Endothelial cell of umbilical vein (primary cell): ENCODE measurements around the gene TTC9B. TPM values are rescaled to one million over a fixed set of nuclear protein-coding genes. Genes with fewer than 3 reads are reported as not detected.

Source experiments
- BruUV-seq: library from RNA; stranded (reverse); fragments of 400-500 nt; replicated peaks from 2 replicates; lab custom pipeline; 2021; lab: Mats Ljungman, UMichigan
- CTCF ChIA-PET: fragments of 300-600, 350-600 bp; sonication (Branson Sonifier 250); formaldehyde crosslinking; loops from one replicate; lab custom pipeline; 2021; ENCODE audit warnings: antibody characterized with exemption, inconsistent platforms; lab: Charles Lee
- POLR2A ChIA-PET: fragments of 300-600, 350-600 bp; sonication (Branson Sonifier 250); formaldehyde crosslinking; loops from one replicate; lab custom pipeline; 2021; ENCODE audit warnings: antibody characterized with exemption, inconsistent platforms; lab: Charles Lee
- DNase-seq: peaks from one replicate; pipeline ENCODE4 v3.0.0-alpha.2; 2011; ENCODE audit warnings: low read depth, low spot score
- FAIRE-seq: peaks from 2 replicates; lab custom pipeline; 2011; peaks lifted over from hg19 to GRCh38; lab: Jason Lieb, UNC
- H2AFZ ChIP-seq: 2 replicates; pipeline ENCODE4 v1.6.0; 2012; ENCODE audit warnings: low read depth, low read length, control low read depth, inconsistent platforms
- H3K27ac ChIP-seq: 2 replicates; pipeline ENCODE4 v1.5.1; 2011; ENCODE audit warnings: low read depth, mild to moderate bottlenecking, control low read depth, low read length, moderate library complexity; ENCODE audit not compliant: insufficient read depth
- H3K27me3 ChIP-seq, 2 experiments: 2 replicates each; pipeline versions ENCODE4 v1.6.0 to v1.6.1; 2011; ENCODE audit warnings: low read length in 2 of 2, mixed read lengths in 1 of 2; ENCODE audit not compliant: control insufficient read depth in 2 of 2, insufficient read depth in 2 of 2
- H3K36me3 ChIP-seq, 2 experiments: 2 replicates in 1 of 2; 3 replicates in 1 of 2; pipeline ENCODE4 v1.5.1; 2011; ENCODE audit warnings: low read length in 2 of 2, mild to moderate bottlenecking in 1 of 2, moderate library complexity in 1 of 2; ENCODE audit not compliant: control insufficient read depth in 2 of 2, insufficient read depth in 2 of 2; ENCODE audit errors: extremely low read depth in 1 of 2
- H3K4me1 ChIP-seq: 3 replicates; pipeline ENCODE4 v1.5.1; 2011; ENCODE audit warnings: mild to moderate bottlenecking, low read length; ENCODE audit not compliant: control insufficient read depth, insufficient read depth; ENCODE audit errors: extremely low read depth
- H3K4me2 ChIP-seq: 2 replicates; pipeline ENCODE4 v1.6.1; 2011; ENCODE audit warnings: low read length, control low read depth, mixed read lengths; ENCODE audit not compliant: insufficient read depth
- H3K4me3 ChIP-seq, 3 experiments: fragments of 200-600 bp in 1 of 3; sonication (generic), shearing (Covaris generic) in 1 of 3; replicated peaks in 1 of 3; 2 replicates each; pipeline ENCODE4 v1.5.1; 2011 to 2016; ENCODE audit warnings: control low read depth in 3 of 3, low read length in 3 of 3, mild to moderate bottlenecking in 2 of 3, inconsistent platforms in 1 of 3, low read depth in 1 of 3, moderate library complexity in 1 of 3; ENCODE audit not compliant: insufficient read depth in 1 of 3
- H3K79me2 ChIP-seq: 2 replicates; pipeline ENCODE4 v1.6.0; 2012; ENCODE audit warnings: low read length, inconsistent platforms; ENCODE audit not compliant: control insufficient read depth, insufficient read depth
- H3K9ac ChIP-seq: replicated peaks from 2 replicates; pipeline ENCODE3; 2011; ENCODE audit warnings: low read length, control low read depth; ENCODE audit not compliant: insufficient read depth; ENCODE audit errors: extremely low read depth
- H3K9me1 ChIP-seq: replicated peaks from 3 replicates; pipeline ENCODE4 v1.6.0; 2011; ENCODE audit warnings: mild to moderate bottlenecking, low read length; ENCODE audit not compliant: control insufficient read depth, insufficient read depth; ENCODE audit errors: extremely low read depth
- H3K9me3 ChIP-seq: replicated peaks from 2 replicates; pipeline ENCODE4 v1.5.1; 2012; ENCODE audit warnings: low read length, inconsistent platforms; ENCODE audit not compliant: control insufficient read depth, insufficient read depth
- H4K20me1 ChIP-seq: replicated peaks from 2 replicates; pipeline ENCODE3; 2011; ENCODE audit warnings: mild to moderate bottlenecking, low read length; ENCODE audit not compliant: control insufficient read depth, insufficient read depth; ENCODE audit errors: extremely low read depth
- CTCF ChIP-seq, 2 donors: IDR thresholded peaks; 1 replicate in 1 of 2; 2 replicates in 1 of 2; pipeline ENCODE4 v1.5.1; 2011; ENCODE audit warnings: low read length in 2 of 2, mild to moderate bottlenecking in 2 of 2, moderate library complexity in 2 of 2, control low read depth in 1 of 2, inconsistent platforms in 1 of 2, low read depth in 1 of 2; ENCODE audit not compliant: insufficient read depth in 1 of 2; ENCODE audit errors: extremely low read depth in 1 of 2
- GATA2 ChIP-seq: IDR thresholded peaks from 2 replicates; pipeline ENCODE4 v1.7.0; 2011; ENCODE audit warnings: low read depth, mild to moderate bottlenecking, moderate library complexity, mixed read lengths, low read length; ENCODE audit not compliant: insufficient read length, insufficient read depth
- MAX ChIP-seq: IDR thresholded peaks from 2 replicates; pipeline ENCODE4 v1.6.1; 2011; ENCODE audit not compliant: insufficient read depth, insufficient read length
- MYC ChIP-seq: IDR thresholded peaks from one replicate; pipeline ENCODE4 v1.6.1; 2011; ENCODE audit warnings: mild to moderate bottlenecking, low read depth, low read length
- POLR2A ChIP-seq: IDR thresholded peaks from 2 replicates; pipeline ENCODE4 v1.6.1; 2012; ENCODE audit warnings: low read depth, mild to moderate bottlenecking, control low read depth, low read length
- POLR2AphosphoS5 ChIP-seq: IDR thresholded peaks from 2 replicates; pipeline ENCODE4 v1.6.1; 2012; ENCODE audit warnings: low read depth, mild to moderate bottlenecking, control low read depth, low read length, moderate library complexity; ENCODE audit not compliant: insufficient read depth
- dilution Hi-C: fragments of 300-500 bp; cut with MboI; formaldehyde crosslinking; loops from one replicate; pipeline ENCODE4 v1.15.0; 2019; ENCODE audit warnings: low sequenced_read_pairs; ENCODE audit not compliant: extremely low pct_ligation_motif_present
- intact Hi-C: fragments of 100-400 bp; cut with micrococcal nuclease; formaldehyde crosslinking; loops from one replicate; pipeline ENCODE4 v1.10.0; 2022
- polyA plus RNA-seq, 4 experiments: library from polyadenylated mRNA; depleted of rRNA in 3 of 4; stranded (reverse) in 3 of 4; unstranded in 1 of 4; fragments of >200 nt; gene quantifications; 2 replicates each; pipeline versions ENCODE4 v1.2.1 to v1.2.3, GENCODE V29; 2011 to 2012; ENCODE audit warnings: missing spikeins in 1 of 4
- total RNA-seq: library from RNA; stranded (reverse); gene quantifications from 2 replicates; pipeline ENCODE4 v1.2.3, GENCODE V29; 2021

The TTC9B gene
- total and polyA plus RNA-seq, 2 donors (not counting 3 experiments of a cell fraction or from before 2014, with no cell fraction given), result not detected

GRCh38 chr19:40245506-40246128, 27.4 kb upstream of the TTC9B start:
- no peak for DNase-seq
- H3K4me2 ChIP-seq, result no peak overlapping the region
- intact Hi-C loops (no loop called here), dilution Hi-C loops (no loop called here)
- no peaks in the 10 kb centered on the region for H4K20me1 ChIP-seq
- CTCF ChIA-PET, result interaction anchor here (1.1 kb wide), 1 partner anchor 19 kb away, joined by 4 read pairs; no protein-coding TSS in a partner anchor
- no peak overlapping the region for H3K27ac ChIP-seq
- no peak for FAIRE-seq
- H3K4me3 ChIP-seq, result no peak overlapping the region
- peaks cover 16% of the 10 kb centered on the region for H3K4me1 ChIP-seq
- H3K79me2 ChIP-seq, result peaks cover 5% of the 10 kb centered on the region
- TF ChIP-seq MYC, result no peak
- TF ChIP-seq GATA2, result no peak
- no peak for TF ChIP-seq MAX
- TF ChIP-seq CTCF (IDR thresholded peaks at IDR 0.05; ENCODE audit: extremely low read depth in 1 of 2, insufficient read depth in 1 of 2, low read depth in 1 of 2, low read length in 2 of 2), result no peak
- TF ChIP-seq POLR2A, result no peak
- no peak for TF ChIP-seq POLR2AphosphoS5
- no TSS peak for BruUV-seq
- H3K9ac ChIP-seq, result no peak overlapping the region
- H3K36me3 ChIP-seq, result peaks cover 0 to 1% of the 10 kb centered on the region in 2 experiments
- H3K27me3 ChIP-seq, result no peaks in the 10 kb centered on the region
- H2AFZ ChIP-seq, result no peak overlapping the region
- H3K9me1 ChIP-seq, result no peaks in the 10 kb centered on the region
- POLR2A ChIA-PET, result no interaction called here
- H3K9me3 ChIP-seq, result no peaks in the 10 kb centered on the region
